ENCODE measurements around the gene ZNF280D.

DNA sequence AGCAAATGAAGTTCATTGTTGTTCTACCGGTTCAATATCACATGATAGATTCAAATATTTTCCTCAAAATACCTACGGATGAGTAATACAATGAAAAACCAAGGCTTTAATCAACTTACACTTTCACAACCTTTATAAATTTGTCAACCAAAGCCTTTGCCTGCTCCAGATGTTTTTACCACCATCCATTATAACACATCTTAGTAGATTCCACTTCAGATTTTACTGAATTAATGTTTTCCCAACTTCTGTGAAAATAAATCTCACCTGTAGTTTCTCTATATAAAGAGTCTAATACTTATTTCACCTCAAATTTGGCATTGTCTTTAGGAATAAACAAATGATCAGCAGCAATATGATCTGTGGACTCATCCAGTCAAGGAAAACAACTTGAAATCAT lies 131.1 kb downstream of the ZNF280D start:
- TF ChIP-seq, protein P1, sequence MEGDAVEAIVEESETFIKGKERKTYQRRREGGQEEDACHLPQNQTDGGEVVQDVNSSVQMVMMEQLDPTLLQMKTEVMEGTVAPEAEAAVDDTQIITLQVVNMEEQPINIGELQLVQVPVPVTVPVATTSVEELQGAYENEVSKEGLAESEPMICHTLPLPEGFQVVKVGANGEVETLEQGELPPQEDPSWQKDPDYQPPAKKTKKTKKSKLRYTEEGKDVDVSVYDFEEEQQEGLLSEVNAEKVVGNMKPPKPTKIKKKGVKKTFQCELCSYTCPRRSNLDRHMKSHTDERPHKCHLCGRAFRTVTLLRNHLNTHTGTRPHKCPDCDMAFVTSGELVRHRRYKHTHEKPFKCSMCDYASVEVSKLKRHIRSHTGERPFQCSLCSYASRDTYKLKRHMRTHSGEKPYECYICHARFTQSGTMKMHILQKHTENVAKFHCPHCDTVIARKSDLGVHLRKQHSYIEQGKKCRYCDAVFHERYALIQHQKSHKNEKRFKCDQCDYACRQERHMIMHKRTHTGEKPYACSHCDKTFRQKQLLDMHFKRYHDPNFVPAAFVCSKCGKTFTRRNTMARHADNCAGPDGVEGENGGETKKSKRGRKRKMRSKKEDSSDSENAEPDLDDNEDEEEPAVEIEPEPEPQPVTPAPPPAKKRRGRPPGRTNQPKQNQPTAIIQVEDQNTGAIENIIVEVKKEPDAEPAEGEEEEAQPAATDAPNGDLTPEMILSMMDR (IDR thresholded peaks at IDR 0.05), result no peak
- TF ChIP-seq POLR2A (IDR thresholded peaks at IDR 0.05), result no peak
